DOHH2 (cell line): ENCODE results near the gene USP13.

Experiments used
- H3F3A ChIP-seq: fragments of 200-600 bp; sonication (generic), shearing (Covaris generic); 2 replicates; pipeline ENCODE4 v1.6.0; 2016; ENCODE audit warnings: antibody characterized with exemption, mild to moderate bottlenecking; ENCODE audit not compliant: control insufficient read depth, insufficient read depth
- H3K27ac ChIP-seq: fragments of 200-600 bp; sonication (generic); 2 replicates; pipeline ENCODE4 v1.5.1; 2014; ENCODE audit warnings: low read depth, mild to moderate bottlenecking, low read length, moderate library complexity
- H3K27me3 ChIP-seq: fragments of 200-600 bp; sonication (generic); 2 replicates; pipeline ENCODE4 v1.6.1; 2014; ENCODE audit warnings: mild to moderate bottlenecking, low read length, mixed read lengths; ENCODE audit not compliant: control insufficient read depth
- H3K36me3 ChIP-seq: fragments of 200-600 bp; sonication (generic); 2 replicates; pipeline ENCODE4 v1.6.1; 2014; ENCODE audit warnings: mild to moderate bottlenecking, low read length, moderate library complexity, mixed read lengths; ENCODE audit not compliant: control insufficient read depth
- H3K4me1 ChIP-seq: fragments of 200-600 bp; sonication (generic); 2 replicates; pipeline ENCODE4 v1.6.1; 2014; ENCODE audit warnings: mild to moderate bottlenecking, low read length, mixed read lengths; ENCODE audit not compliant: control insufficient read depth
- H3K4me2 ChIP-seq: fragments of 200-600 bp; sonication (generic); 2 replicates; pipeline ENCODE4 v1.6.0; 2014; ENCODE audit warnings: mild to moderate bottlenecking, low read length, moderate library complexity
- H3K4me3 ChIP-seq: fragments of 200-600 bp; sonication (generic); 2 replicates; pipeline ENCODE4 v1.5.1; 2014; ENCODE audit warnings: mild to moderate bottlenecking, low read length, mixed read lengths
- H3K79me2 ChIP-seq: fragments of 200-600 bp; sonication (generic); 2 replicates; pipeline ENCODE4 v1.6.1; 2014; ENCODE audit warnings: mild to moderate bottlenecking, low read length, mixed read lengths; ENCODE audit not compliant: control insufficient read depth
- H3K9me2 ChIP-seq: fragments of 200-600 bp; sonication (generic); replicated peaks from 2 replicates; pipeline ENCODE4 v1.6.1; 2014; ENCODE audit warnings: mild to moderate bottlenecking, low read length, mixed read lengths; ENCODE audit not compliant: control insufficient read depth
- H3K9me3 ChIP-seq: fragments of 200-600 bp; sonication (generic); 2 replicates; pipeline ENCODE4 v1.6.1; 2014; ENCODE audit warnings: antibody characterized with exemption, low read length, mixed read lengths; ENCODE audit not compliant: control insufficient read depth, insufficient read depth
- H4K20me1 ChIP-seq: fragments of 200-600 bp; sonication (generic); 2 replicates; pipeline ENCODE4 v1.6.0; 2014; ENCODE audit warnings: low read depth, mild to moderate bottlenecking, antibody characterized with exemption, low read length, moderate library complexity; ENCODE audit not compliant: control insufficient read depth, insufficient read depth
- CTCF ChIP-seq: fragments of 200-600 bp; sonication (generic); IDR thresholded peaks from one replicate; pipeline ENCODE4 v1.5.1; 2014; ENCODE audit warnings: antibody characterized with exemption, mild to moderate bottlenecking, low read depth, low read length; ENCODE audit not compliant: poor library complexity, severe bottlenecking
- EZH2phosphoT487 ChIP-seq: fragments of 200-600 bp; sonication (generic); IDR thresholded peaks from 2 replicates; pipeline ENCODE4 v1.6.1; 2017; ENCODE audit warnings: borderline replicate concordance, mild to moderate bottlenecking, antibody characterized with exemption, low read length, moderate library complexity, mixed read lengths

USP13 gene

DNA sequence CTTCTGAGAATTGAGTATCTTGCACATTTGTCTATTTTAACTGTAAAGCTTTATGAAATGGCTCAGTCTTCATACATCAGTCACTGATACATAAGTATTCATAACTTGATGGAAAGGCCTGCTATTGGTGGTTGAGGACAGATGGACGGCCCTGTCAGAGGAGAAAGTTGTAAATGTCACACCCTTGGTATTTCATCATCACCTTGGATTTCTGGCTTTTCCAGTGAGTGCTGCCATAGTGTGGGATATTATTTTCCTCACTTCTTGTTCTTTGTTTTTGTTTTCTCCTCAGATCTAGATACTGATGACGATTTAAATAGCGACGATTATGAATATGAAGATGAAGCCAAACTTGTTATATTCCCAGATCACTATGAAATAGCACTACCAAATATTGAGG is 47.9 kb downstream of the USP13 start:
- H3K27me3 ChIP-seq, result no peaks in the 10 kb centered on the region

GRCh38 chr3:179701176-179701827 is 48.5 kb downstream of the USP13 start:
- Histone ChIP-seq H3K4me3 (no peak overlapping the region), H3K27ac (no peak overlapping the region), H3K4me1 (peaks cover 8% of the 10 kb centered on the region; the same call in 1 of the 2 replicates), H3K9me2 (no peaks in the 10 kb centered on the region), H3K36me3 (peaks cover 11% of the 10 kb centered on the region; the same call in 1 of the 2 replicates), H4K20me1 (no peaks in the 10 kb centered on the region), H3F3A (no peaks in the 10 kb centered on the region), H3K79me2 (0 out of 2 replicates have a peak, but pooled peaks cover 4% of the 10 kb centered on the region), H3K4me2 (no peak overlapping the region), H3K9me3 (no peaks in the 10 kb centered on the region), H3K27me3 (no peaks in the 10 kb centered on the region)
- no peak for TF ChIP-seq CTCF
- TF ChIP-seq EZH2phosphoT487, result no peak

More for the DNA sequence above, 47.9 kb downstream of the USP13 start:
- TF ChIP-seq EZH2phosphoT487 (no peak), CTCF (no peak)
- Histone ChIP-seq H3K4me2 (no peak overlapping the region), H3F3A (no peaks in the 10 kb centered on the region), H3K4me1 (peaks cover 8% of the 10 kb centered on the region; the same call in 1 of the 2 replicates), H4K20me1 (no peaks in the 10 kb centered on the region), H3K79me2 (peaks cover 8% of the 10 kb centered on the region), H3K36me3 (peaks cover 7% of the 10 kb centered on the region; the same call in 1 of the 2 replicates), H3K27ac (no peak overlapping the region), H3K4me3 (no peak overlapping the region), H3K9me2 (no peaks in the 10 kb centered on the region), H3K9me3 (no peaks in the 10 kb centered on the region)

GRCh38 chr3:179702271-179702947 is 49.6 kb downstream of the USP13 start:
- no peak overlapping the region for H3K4me3 ChIP-seq
- H3K9me2 ChIP-seq, result no peaks in the 10 kb centered on the region
- no peak overlapping the region for H3K4me2 ChIP-seq
- no peak overlapping the region for H3K27ac ChIP-seq
- H4K20me1 ChIP-seq, result no peaks in the 10 kb centered on the region
- no peaks in the 10 kb centered on the region for H3K79me2 ChIP-seq
- H3F3A ChIP-seq, result no peaks in the 10 kb centered on the region
- no peak for TF ChIP-seq EZH2phosphoT487
- no peak for TF ChIP-seq CTCF
- H3K27me3 ChIP-seq, result no peaks in the 10 kb centered on the region
- peaks cover 4% of the 10 kb centered on the region; the same call in 1 of the 2 replicates for H3K4me1 ChIP-seq
- H3K9me3 ChIP-seq, result no peaks in the 10 kb centered on the region
- peaks cover 20% of the 10 kb centered on the region for H3K36me3 ChIP-seq
